Hematopoietic multipotent progenitor cell (in vitro differentiated cells): Measurements from ENCODE around the gene BACH1. TPM values are rescaled to one million over a fixed set of nuclear protein-coding genes. Genes with fewer than 3 reads are reported as not detected.

Experiments
- DNase-seq, 3 donors: peaks; one replicate each; pipeline ENCODE4 v3.0.0-alpha.2; 2011 to 2015; ENCODE audit warnings: low read depth in 2 of 3, low spot score in 2 of 3
- total RNA-seq: library from RNA; depleted of rRNA; stranded (reverse); fragments of >200 nt; gene quantifications from one replicate; pipeline ENCODE4 v1.2.3, GENCODE V29; 2012

BACH1 gene
- total RNA-seq, 1 donor: 32.6 TPM

GRCh38 chr21:29290240-29290639 lies 8.5 kb upstream of the BACH1 start:
- no peak for DNase-seq

- DNase-seq: peak in 1 of 3 donors; percentile 50
These were observed 5.2 kb upstream of the BACH1 start for GRCh38 chr21:29293495-29293894.

- peak in 1 of 3 donors; percentile 38 for DNase-seq
These were observed 3.6 kb upstream of the BACH1 start for GRCh38 chr21:29295066-29295650.

GRCh38 chr21:29296446-29296845 lies 2.3 kb upstream of the BACH1 start:
- DNase-seq: no peak

GRCh38 chr21:29297483-29298347 lies 1.0 kb upstream of the BACH1 start:
- DNase-seq: no peak

- DNase-seq: peak; percentile 32 to 78 (median 74)
These were observed 559 bp downstream of the BACH1 start for GRCh38 chr21:29299046-29299915.

GRCh38 chr21:29299916-29300806 lies 1.4 kb downstream of the BACH1 start:
- peak in 2 of 3 donors; percentile 80 to 90 for DNase-seq

- no peak for DNase-seq
These were observed 2.1 kb downstream of the BACH1 start for GRCh38 chr21:29300807-29301138.

GRCh38 chr21:29301691-29302090 lies 3.0 kb downstream of the BACH1 start:
- no peak for DNase-seq

GRCh38 chr21:29302359-29302875 lies 3.7 kb downstream of the BACH1 start:
- DNase-seq: no peak

GRCh38 chr21:29303288-29303687 lies 4.6 kb downstream of the BACH1 start:
- DNase-seq: no peak

- peak in 2 of 3 donors; percentile 22 to 36 for DNase-seq
These were observed 5.9 kb downstream of the BACH1 start for GRCh38 chr21:29304597-29304996.

- no peak for DNase-seq
These were observed 6.3 kb downstream of the BACH1 start for GRCh38 chr21:29305068-29305467.

- DNase-seq: no peak
These were observed 6.8 kb downstream of the BACH1 start for GRCh38 chr21:29305561-29305960.

GRCh38 chr21:29306920-29307319 lies 8.2 kb downstream of the BACH1 start:
- no peak for DNase-seq

GRCh38 chr21:29307718-29308455 lies 9.2 kb downstream of the BACH1 start:
- DNase-seq: no peak

GRCh38 chr21:29308456-29308783 lies 9.7 kb downstream of the BACH1 start:
- DNase-seq: no peak

GRCh38 chr21:29309703-29310102 lies 11.0 kb downstream of the BACH1 start:
- no peak for DNase-seq

- no peak for DNase-seq
These were observed 13.1 kb downstream of the BACH1 start for GRCh38 chr21:29311802-29312201.

- DNase-seq: no peak
These were observed 14.3 kb downstream of the BACH1 start for GRCh38 chr21:29312981-29313380.
